DMS79 (cell line): ENCODE data around the gene ASGR1.

Source experiments
- DNase-seq: peaks from one replicate; lab custom pipeline; 2025; lab: John Stamatoyannopoulos, UW

Gene ASGR1, protein sequence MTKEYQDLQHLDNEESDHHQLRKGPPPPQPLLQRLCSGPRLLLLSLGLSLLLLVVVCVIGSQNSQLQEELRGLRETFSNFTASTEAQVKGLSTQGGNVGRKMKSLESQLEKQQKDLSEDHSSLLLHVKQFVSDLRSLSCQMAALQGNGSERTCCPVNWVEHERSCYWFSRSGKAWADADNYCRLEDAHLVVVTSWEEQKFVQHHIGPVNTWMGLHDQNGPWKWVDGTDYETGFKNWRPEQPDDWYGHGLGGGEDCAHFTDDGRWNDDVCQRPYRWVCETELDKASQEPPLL

DNA sequence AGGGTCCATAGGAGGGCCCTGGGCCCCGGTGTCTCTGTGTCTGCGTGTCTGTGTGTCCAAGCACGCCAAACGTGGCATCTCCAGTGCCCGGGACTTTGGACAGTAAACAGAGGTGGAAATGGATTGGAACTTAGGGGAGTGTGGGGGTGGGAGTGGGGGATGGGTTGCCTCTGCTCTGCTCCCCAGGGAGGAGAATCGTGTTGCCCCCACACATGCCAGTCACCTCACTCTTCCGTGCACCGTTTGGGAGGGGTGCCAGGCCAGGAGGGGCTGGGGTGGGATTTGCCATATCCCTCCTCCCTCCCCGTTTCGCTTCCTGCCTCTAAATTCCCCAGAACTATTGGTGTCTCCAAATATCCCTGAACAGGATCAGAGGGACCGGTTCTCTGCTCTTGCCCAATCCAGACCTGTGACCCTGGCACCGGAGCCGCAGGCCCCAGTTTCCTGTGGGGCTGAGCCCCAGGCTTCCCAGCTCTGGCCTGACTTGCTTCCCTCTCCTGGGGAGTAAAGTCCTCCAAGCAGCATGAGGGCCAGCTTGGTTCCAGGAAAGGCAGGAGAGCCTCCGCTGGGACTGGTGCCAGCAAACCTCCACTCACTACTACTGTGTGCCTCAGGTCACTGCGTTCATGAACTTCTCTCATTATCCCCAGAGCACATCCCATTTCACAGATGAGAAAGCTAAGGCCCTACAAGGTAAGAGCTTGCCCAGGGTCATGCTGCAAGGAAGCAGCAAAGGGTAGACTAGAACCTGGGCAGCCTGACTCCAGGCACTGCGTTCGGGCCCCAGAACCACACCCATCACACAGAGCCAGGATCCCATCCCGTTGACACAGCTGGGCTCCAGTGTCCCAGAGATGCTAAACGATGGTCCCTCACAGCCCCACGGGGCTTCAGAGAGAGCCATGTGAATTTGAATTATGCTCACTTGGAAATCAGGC, at the start of gene ASGR1:
Gene ASGR1, minus strand, starts transcription at position 54 of the 938 bp plus-strand sequence. CDS start 807 bp downstream, outside the sequence.
- DNase-seq = no peak

DNA sequence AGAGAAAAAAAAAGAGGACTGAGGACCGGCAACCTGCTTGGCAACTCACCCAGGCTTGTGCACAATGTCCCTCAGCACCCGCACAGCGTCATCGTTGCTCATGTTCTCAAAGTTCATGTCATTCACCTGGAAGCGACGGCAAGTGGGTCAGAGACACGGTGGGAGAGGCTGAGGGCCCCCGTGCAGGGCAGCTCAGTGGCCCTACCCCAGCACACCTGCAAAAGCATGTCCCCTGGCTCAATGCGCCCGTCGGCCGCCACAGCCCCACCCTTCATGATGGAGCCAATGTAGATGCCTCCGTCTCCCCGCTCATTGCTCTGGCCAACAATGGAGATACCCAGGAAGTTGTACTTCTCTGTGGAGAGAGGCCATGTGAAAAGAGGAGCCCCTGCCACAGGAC, 49.8 kb upstream of the ASGR1 start:
- DNase-seq = no peak

DNA sequence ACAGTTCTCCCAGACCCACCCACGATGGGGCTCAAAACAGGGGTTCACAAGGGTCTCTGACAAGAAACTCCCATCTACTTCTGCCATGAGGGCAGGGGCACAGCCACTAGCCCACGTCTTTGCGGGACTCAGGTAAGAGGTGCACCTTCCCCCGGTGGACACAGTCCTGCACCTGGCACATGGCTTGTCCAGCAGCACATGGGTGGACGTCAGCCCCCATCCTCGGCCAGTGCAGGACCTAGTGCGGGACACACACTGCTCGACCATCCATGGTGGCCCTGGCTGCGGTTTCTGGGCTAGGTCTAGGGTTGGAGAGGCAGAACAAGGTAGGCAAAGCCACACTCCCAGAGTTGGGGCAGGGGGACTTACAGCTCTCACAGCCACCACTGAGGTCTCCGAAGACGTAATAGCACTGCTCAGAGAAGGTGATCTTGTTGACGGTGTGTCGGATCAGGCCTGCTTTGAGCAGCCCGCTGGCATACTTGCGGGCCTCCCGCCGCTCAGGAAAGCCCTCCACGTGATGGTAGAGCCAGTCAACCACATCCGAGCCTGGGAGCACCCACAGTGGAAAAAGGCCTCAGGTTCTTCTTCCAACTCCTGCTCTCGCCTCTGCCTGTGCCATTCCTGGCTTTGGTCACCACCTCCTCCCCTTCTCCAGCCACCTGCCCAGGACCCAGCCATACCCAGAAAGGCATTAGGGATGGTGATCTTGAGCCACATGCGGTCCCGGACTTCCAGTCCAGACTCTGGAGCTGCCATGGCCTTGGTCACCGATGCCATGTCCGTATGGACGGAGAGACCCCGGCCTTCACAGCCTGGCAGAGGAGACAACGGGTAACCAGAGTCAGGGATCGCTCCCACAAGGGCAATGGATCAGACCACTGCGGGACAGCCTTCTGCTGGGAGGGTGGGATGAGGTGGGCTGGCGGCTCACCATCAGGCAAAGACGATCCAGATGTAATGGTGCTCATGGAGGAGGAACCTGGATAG, 47.8 kb upstream of the ASGR1 start:
- no peak for DNase-seq

DNA sequence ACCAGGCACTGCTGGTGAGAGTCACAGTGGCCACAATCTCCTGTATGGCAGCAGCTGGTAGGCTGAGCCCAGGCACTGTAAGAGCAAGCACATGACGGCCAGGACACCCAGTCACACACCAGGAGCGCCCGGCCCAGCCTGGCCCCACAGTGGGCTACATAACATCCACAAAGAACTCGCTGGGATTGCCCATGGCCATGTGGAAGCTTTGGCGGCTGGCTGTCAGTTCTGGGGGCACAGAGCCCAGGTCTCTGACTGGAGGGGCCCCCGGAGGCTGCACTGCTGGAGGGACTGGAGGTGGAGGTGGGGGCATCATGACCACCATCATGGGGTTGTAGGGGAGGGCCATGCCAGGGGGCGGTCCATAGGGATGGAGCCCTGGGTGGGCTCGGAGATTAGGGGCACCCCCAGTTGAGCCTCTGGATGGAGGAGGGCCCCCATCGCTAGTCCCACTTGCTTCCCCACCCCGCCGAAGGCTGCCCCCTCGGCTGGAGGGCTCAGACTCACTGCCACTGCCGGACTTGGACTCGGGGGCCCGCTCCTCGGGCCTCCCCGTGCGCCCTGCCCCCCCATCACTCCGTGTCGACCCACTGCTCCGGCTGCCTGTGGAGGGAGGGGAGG, 46.7 kb upstream of the ASGR1 start:
- no peak for DNase-seq

DNA sequence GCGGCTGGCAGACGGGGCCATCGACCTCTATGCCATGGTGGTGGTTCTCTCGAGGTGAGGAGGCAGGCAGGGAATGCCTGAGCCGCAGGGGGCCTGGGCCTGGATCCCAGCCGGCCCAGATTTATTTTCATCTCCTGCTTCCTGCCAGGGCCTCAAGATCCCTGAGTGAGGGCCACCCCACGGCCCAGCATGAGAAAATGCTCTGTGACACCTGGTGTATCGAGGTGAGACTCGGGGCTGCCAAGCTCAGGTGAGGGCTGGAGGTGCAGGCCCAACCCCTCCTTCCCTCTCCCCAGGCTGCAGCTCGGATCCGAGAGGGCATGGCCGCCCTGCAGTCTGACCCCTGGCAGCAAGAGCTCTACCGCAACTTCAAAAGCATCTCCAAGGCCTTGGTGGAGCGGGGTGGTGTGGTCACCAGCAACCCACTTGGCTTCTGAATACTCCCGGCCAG, 45.5 kb upstream of the ASGR1 start:
- DNase-seq = no peak

DNA sequence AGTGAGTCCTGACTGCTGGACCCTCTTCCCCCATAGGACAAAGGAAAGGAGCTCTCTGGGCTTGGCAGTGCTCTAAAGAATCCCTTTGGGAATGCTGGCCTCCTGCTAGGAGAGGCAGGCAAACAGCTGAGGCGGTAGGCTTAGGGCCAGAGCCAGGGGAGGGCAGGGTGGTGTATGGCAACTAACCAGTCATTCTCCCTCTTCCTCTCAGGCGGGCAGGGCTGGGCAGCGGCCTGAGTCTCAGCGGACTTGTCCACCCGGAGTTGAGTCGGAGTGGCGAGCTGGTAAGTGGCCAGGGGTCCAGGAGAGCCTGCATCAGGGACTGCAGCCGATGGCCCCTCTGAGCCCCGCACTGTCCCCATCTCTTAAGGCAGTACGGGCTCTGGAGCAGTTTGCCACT, 44.9 kb upstream of the ASGR1 start:
- no peak for DNase-seq

DNA sequence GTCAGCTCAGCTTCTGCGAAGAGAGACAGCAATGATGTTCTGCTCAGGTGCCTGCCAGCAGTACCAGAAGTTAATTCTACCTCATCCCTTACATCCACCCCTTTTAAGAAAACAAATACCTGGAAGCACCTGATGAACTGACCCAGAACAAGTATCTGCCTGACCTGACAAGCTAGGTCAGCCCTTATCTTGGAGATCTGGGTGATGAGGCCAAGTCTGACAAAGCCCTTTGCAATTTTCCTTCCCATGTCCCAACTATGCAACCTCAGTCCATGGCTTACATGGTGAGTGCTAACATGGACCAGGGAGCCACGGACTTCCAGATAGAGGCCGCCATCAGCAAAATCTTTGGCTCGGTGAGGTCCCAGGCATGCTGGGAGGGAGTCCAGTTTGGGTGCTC, 44.2 kb upstream of the ASGR1 start:
- no peak for DNase-seq

DNA sequence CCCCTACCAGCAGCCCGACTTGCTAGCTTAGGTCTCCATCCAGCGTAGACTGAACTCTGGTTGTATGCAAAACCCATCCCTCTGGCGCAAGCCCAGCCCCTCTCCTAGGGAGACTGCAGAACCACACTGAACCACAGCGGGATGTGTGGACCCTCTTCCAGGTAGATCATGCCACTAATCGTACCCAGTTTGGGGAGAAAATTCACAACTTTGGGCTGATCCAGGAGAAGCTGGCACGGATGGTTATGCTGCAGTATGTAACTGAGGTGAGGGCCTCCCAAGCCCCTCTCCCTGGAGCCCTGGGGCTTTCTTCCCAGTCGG, 43.8 kb upstream of the ASGR1 start:
- DNase-seq = no peak

DNA sequence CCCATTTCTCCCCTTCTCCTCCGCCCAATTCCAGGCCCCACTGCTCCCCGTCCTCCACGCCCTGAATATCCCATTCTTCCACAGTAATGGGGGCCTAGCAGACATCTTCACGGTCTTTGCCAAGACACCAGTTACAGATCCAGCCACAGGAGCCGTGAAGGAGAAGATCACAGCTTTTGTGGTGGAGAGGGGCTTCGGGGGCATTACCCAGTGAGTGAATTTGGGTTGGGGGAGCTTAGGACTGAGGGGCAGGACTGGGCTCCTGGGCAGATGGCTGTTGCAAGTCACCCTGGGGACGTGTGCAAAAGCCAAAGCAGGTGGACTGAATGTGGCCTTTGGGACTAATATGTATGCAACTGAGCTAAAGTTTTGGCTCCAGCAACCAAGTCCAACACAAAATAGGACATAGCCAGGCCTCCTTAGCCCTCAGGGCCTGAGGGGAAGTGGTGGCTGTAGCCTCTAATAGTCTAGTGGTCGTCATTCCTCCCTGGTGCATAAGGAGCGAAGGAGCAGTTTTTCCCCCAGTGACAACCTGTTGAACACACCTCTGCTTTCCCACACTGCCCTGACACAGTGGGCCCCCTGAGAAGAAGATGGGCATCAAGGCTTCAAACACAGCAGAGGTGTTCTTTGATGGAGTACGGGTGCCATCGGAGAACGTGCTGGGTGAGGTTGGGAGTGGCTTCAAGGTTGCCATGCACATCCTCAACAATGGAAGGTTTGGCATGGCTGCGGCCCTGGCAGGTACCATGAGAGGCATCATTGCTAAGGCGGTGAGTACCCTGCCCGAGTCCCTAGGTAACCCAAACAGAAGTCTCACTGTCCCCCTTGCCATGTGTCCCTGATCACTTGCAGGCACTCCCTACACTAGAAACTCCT, 43.2 kb upstream of the ASGR1 start:
- DNase-seq = no peak

DNA sequence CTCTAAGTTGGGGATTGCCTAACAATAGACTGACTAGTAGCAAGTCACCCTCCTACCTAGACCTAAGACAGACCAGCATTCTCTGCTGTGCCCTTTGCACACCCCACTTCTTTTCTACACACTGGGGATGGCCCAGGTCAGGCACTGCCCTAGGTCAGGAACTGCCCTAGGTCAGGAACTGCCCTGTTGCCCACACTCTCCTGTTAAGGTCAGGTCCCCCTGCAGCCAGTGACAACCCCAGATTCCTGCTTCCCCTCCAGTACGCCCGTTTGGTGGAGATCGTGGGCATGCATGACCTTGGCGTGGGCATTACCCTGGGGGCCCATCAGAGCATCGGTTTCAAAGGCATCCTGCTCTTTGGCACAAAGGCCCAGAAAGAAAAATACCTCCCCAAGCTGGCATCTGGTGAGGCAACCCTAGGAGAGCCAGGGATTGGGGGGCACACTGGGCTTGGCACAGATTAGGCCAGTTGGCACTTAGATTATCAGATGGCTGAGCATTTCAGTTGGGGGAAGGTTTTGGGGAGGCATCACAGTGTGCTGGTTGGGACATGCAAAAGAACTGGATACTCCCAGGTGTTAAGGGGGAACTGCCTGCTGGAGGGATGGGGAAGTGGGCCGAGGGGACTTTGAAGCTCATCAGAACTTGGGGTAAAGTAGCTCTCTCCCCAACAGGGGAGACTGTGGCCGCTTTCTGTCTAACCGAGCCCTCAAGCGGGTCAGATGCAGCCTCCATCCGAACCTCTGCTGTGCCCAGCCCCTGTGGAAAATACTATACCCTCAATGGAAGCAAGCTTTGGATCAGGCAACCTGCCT, 42.3 kb upstream of the ASGR1 start:
- DNase-seq = no peak

DNA sequence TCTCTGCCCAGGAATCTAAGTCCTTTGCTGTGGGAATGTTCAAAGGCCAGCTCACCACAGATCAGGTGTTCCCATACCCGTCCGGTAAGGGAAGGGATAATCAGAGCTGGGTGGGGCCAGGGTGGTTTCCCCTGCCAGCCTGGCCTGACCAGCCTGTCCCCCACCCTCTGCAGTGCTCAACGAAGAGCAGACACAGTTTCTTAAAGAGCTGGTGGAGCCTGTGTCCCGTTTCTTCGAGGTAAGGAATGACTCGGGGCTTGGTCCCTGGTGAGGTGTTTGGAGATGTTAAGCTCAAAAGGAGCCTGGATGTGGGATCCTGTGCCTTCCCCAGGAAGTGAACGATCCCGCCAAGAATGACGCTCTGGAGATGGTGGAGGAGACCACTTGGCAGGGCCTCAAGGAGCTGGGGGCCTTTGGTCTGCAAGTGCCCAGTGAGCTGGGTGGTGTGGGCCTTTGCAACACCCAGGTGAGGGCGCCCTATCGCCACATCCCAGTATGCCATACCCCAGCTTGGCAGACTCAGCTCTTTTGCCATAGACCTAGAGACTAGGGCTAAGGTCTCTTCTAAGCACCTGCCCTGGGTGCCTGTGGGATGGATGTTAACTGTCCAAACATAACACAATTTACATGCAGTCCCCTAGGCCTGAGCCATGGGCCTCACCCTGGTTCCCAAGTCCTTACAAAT, 41.6 kb upstream of the ASGR1 start:
- peak; percentile 46 for DNase-seq

DNA sequence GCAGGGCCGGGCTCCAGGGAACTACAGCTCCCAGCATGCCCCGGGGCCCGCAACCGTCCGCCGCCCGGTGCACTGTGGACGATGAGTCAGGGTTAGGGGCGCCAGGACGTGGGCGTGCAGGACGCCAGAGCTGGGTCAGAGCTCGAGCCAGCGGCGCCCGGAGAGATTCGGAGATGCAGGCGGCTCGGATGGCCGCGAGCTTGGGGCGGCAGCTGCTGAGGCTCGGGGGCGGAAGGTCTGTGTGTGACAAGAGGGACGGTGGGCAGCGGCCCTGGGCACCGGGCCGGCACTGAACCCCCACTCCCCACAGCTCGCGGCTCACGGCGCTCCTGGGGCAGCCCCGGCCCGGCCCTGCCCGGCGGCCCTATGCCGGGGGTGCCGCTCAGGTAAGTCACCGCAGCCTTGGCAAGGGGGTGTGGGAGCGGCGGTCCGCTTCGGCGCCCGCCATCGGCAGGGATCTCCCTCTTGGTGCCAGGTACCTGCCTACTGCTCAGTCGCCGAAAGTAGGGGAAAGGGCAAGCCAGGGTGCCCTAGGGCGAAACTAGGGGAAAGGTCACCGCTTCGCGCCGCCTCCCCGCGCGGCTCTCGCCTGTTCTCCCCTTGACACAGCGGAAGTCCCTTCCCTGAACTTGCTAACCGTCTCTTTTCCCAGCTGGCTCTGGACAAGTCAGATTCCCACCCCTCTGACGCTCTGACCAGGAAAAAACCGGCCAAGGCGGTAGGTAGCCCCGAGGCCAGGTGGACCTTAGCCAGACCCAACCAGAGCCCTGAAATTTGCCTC, 40.8 kb upstream of the ASGR1 start, which contains the start of the genes ACADVL and DLG4:
Gene ACADVL, plus strand, starts transcription at position 127 of the 781 bp plus-strand sequence. Its CDS starts 47 bp downstream, at position 174.
Gene DLG4, minus strand, starts transcription at position 25 of the 781 bp plus-strand sequence.
- peak; percentile 44 for DNase-seq

DNA sequence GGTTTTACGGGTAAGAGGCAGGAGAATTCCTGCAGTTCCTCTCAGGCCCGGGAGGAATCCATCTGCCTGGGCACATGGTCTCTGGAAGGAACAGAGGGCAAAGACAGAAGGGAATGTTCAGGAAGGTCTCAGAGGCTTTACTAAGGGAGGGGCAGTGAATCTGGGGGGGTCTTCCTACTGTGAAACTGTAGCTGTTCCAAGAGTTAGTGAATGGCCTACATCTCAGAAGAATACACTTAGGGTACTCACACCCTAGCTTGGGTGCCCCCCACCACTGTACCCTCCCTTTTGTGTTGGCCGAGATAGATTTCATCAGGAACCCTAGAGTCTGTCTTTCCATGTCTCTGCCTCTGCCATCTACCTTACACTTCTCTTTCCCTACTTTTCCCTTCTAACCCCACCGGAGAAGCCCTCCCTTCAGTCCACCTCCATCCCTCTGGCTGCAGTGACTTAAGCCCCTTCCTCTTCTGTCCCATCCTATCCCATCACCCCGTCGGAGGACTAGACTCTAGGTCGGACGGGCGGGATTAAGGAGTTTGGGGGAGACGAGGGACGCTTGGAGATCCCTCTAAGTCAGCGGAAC, 40.1 kb upstream of the ASGR1 start:
- DNase-seq = no peak

DNA sequence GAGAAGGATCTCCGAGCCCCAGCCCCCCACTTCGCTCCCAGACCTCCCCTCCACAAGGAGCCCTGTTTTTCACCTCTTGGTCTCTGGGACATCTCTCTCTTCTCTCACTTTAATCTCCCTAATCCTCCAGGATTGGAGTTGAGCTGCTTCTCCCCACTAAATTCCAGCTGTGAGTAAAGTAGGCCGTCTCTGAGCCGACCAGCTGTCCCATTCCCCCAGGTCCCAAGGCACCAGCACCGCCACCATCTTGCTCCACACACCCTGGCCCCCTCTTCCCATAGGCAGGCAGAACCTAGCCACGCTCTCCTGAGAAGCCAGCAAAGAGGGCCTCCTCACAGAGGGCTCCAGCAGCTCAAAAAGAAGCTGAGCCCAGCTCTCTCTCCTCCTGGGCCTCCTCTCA, 39.6 kb upstream of the ASGR1 start:
- no peak for DNase-seq

DNA sequence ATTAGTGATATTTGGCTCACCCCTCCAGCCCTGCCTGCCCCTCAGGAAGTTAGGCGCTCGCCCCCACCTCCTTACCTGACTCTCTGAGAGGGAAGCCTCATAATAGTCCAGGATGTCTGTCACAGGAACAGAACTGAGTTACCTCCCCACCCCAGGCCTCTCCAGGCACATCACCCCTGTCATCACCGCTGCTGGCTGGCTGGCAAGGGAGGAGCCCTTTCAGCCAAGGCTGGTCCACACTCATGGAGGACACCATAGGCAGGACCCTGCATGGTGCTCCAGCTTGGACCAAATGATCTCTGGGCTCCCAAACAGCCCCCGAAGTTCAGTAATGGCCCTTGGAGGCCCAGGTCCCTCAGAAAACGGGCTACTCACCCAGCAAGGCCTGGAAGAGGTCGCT, 39.0 kb upstream of the ASGR1 start:
- DNase-seq = no peak

DNA sequence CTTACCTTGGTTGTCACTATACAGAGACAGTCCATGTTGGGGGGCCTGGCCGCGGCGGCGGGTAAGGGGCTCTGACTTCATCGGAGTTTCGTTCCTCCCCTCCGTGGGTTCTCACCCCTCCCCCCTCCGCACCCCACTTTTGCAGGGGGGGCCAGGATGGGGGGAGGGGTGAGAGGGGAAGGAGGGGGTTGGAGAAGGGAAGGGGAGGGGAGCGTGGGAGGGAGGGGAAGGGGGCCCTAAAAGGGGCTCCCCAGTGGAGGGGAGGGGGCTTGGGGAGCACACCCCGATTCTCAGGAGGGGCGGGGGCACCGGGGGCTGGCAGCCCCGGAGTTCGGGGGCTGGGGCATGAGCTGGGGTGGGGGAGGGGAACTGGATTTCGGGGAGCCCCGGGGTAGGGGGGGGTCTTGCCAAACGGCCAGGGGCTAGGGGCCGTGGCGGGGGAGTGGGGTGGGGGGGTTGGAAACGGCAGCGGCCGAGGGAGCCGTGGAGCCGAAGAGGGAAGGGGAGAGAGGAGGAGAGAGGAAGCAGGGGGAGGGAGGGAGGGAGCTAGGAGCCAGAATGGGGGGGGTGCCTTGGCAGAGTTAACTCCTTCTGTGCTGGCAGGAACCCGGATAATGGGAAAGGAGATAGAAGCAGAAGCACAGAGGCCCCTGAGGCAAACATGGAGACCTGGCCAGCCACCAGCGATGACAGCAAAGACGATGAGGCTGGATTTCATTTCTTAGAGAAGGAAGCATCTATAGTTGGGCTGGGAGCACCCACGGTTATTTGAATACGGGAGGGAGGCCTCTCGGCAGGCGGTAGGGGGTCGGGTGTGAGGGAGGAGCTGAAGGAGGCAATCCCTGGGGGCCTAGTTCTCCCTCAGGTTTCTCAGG, 38.2 kb upstream of the ASGR1 start:
- peak; percentile 26 for DNase-seq
